ENCODE data around the gene ADGRG4. TPM values are rescaled to one million over a fixed set of nuclear protein-coding genes. Genes with fewer than 3 reads are reported as not detected.
A peak's percentile ranks its signal among the peaks of the same experiment; 100 is the strongest.

The ADGRG4 gene
- total and polyA plus RNA-seq, 5 donors from 2014 or later = not detected

- ATAC-seq (ENCODE audit: low read depth in 2 of 2) = no peak
- no peaks in the 10 kb centered on the region for H3K4me1 ChIP-seq (ENCODE audit: control insufficient read depth, insufficient read depth, low read length, poor library complexity, severe bottlenecking)
- Mint-ChIP-seq H3K36me3 (no peaks in the 10 kb centered on the region), H3K27me3 (peaks cover 13% of the 10 kb centered on the region), H3K4me3 (no peak overlapping the region), H3K27ac (no peak overlapping the region), H3K4me1 (no peaks in the 10 kb centered on the region), H3K9me3 (peaks cover 0 to 2% (median 0%) of the 10 kb centered on the region in 7 donors)
- H3K36me3 ChIP-seq (ENCODE audit: control insufficient read depth, insufficient read depth, low read length) = no peaks in the 10 kb centered on the region
- no peaks in the 10 kb centered on the region for H3K9me3 ChIP-seq (ENCODE audit: control insufficient read depth in 2 of 2, low read length in 2 of 2)
- no peak overlapping the region for H3K4me3 ChIP-seq (ENCODE audit: low read depth, low read length)
- H3K27ac ChIP-seq (ENCODE audit: insufficient read depth, low read length, poor library complexity, severe bottlenecking) = no peak overlapping the region
- DNase-seq = no peak
- H3K27me3 ChIP-seq (ENCODE audit: control insufficient read depth, insufficient read depth, low read length) = no peaks in the 10 kb centered on the region
Observed at GRCh38 chrX:136395271-136395670, 94.5 kb downstream of the ADGRG4 start.

GRCh38 chrX:136397001-136397400, 96.2 kb downstream of the ADGRG4 start:
- H3K4me3 ChIP-seq (ENCODE audit: low read depth, low read length) = no peak overlapping the region
- DNase-seq = peak in 1 of 3 donors; percentile 2

GRCh38 chrX:136405126-136405525, 104.4 kb downstream of the ADGRG4 start:
- no peak overlapping the region for H3K27ac ChIP-seq (ENCODE audit: insufficient read depth, low read length, poor library complexity, severe bottlenecking)
- no peak for DNase-seq
- H3K27ac Mint-ChIP-seq = no peak overlapping the region
- no peaks in the 10 kb centered on the region for H3K9me3 ChIP-seq (ENCODE audit: control insufficient read depth in 2 of 2, low read length in 2 of 2)
- H3K4me3 ChIP-seq (ENCODE audit: low read depth, low read length) = no peak overlapping the region
- H3K36me3 Mint-ChIP-seq = no peaks in the 10 kb centered on the region
- peaks cover 2% of the 10 kb centered on the region for H3K27me3 ChIP-seq (ENCODE audit: control insufficient read depth, insufficient read depth, low read length)
- ATAC-seq (ENCODE audit: low read depth in 2 of 2) = no peak
- H3K27me3 Mint-ChIP-seq = no peaks in the 10 kb centered on the region
- no peaks in the 10 kb centered on the region for H3K36me3 ChIP-seq (ENCODE audit: control insufficient read depth, insufficient read depth, low read length)
- no peaks in the 10 kb centered on the region for H3K4me1 Mint-ChIP-seq
- no peaks in the 10 kb centered on the region for H3K4me1 ChIP-seq (ENCODE audit: control insufficient read depth, insufficient read depth, low read length, poor library complexity, severe bottlenecking)
- no peak overlapping the region for H3K4me3 Mint-ChIP-seq
- H3K9me3 Mint-ChIP-seq = peaks cover 0 to 3% (median 0%) of the 10 kb centered on the region in 7 donors

More at GRCh38 chrX:136397001-136397400, 96.2 kb downstream of the ADGRG4 start:
- no peaks in the 10 kb centered on the region for H3K36me3 Mint-ChIP-seq
- no peaks in the 10 kb centered on the region for H3K4me1 ChIP-seq (ENCODE audit: control insufficient read depth, insufficient read depth, low read length, poor library complexity, severe bottlenecking)
- peaks cover 4% of the 10 kb centered on the region for H3K27me3 Mint-ChIP-seq
- H3K27me3 ChIP-seq (ENCODE audit: control insufficient read depth, insufficient read depth, low read length) = no peaks in the 10 kb centered on the region
- no peaks in the 10 kb centered on the region for H3K4me1 Mint-ChIP-seq
- no peak overlapping the region for H3K4me3 Mint-ChIP-seq
- H3K36me3 ChIP-seq (ENCODE audit: control insufficient read depth, insufficient read depth, low read length) = no peaks in the 10 kb centered on the region
- no peak overlapping the region for H3K27ac ChIP-seq (ENCODE audit: insufficient read depth, low read length, poor library complexity, severe bottlenecking)
- H3K9me3 Mint-ChIP-seq = peaks cover 0 to 4% (median 0%) of the 10 kb centered on the region in 7 donors
- ATAC-seq (ENCODE audit: low read depth in 2 of 2) = no peak
- no peaks in the 10 kb centered on the region for H3K9me3 ChIP-seq (ENCODE audit: control insufficient read depth in 2 of 2, low read length in 2 of 2)
- no peak overlapping the region for H3K27ac Mint-ChIP-seq

DNA sequence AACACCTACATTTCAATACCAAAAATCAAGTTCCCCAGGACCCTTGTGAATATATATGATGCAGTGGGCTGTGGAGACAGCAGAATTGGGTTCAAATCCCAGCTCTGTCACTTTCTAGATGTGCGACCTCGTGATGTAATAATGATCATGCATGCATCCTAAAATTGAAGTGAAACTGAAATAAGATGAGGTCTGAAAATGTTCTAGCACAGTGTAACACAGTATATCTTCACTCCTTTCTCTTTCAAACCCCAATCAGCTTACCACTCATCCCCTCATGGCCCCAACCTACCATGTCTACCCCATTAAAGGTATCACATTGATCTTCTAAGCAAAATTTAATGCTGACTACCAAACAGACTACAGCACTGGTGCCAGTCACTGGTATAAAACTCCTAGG, 117.0 kb downstream of the ADGRG4 start:
- Histone ChIP-seq H3K4me3 (ENCODE audit: low read depth, low read length) (no peak overlapping the region), H3K27ac (ENCODE audit: insufficient read depth, low read length, poor library complexity, severe bottlenecking) (no peak overlapping the region), H3K36me3 (ENCODE audit: control insufficient read depth, insufficient read depth, low read length) (no peaks in the 10 kb centered on the region), H3K4me1 (ENCODE audit: control insufficient read depth, insufficient read depth, low read length, poor library complexity, severe bottlenecking) (no peaks in the 10 kb centered on the region), H3K27me3 (ENCODE audit: control insufficient read depth, insufficient read depth, low read length) (no peaks in the 10 kb centered on the region), H3K9me3 (ENCODE audit: control insufficient read depth in 2 of 2, low read length in 2 of 2) (no peaks in the 10 kb centered on the region)
- Mint-ChIP-seq H3K9me3 (peaks cover 0 to 10% (median 0%) of the 10 kb centered on the region in 7 donors), H3K4me3 (no peak overlapping the region), H3K27ac (no peak overlapping the region), H3K27me3 (peaks cover 25% of the 10 kb centered on the region), H3K36me3 (no peaks in the 10 kb centered on the region), H3K4me1 (no peaks in the 10 kb centered on the region)
- no peak for DNase-seq
- no peak for ATAC-seq (ENCODE audit: low read depth in 2 of 2)

DNA sequence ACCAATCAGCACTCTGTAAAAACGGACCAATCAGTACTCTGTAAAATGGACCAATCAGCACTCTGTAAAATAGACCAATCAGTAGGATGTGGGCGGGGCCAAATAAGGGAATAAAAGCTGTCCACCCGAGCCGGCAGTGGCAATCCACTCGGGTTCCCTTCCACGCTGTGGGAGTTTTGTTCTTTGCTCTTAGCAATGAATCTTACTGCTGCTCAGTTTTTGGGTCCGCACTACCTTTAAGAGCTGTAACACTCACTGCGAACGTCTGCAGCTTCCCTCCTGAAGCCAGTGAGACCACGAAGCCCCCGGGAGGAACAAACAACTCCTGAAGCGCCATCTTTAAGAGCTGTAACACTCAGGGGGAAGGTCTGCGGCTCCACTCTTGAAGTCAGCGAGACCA, 120.6 kb downstream of the ADGRG4 start:
- Histone ChIP-seq H3K4me1 (ENCODE audit: control insufficient read depth, insufficient read depth, low read length, poor library complexity, severe bottlenecking) (no peaks in the 10 kb centered on the region), H3K27me3 (ENCODE audit: control insufficient read depth, insufficient read depth, low read length) (no peaks in the 10 kb centered on the region), H3K4me3 (ENCODE audit: low read depth, low read length) (no peak overlapping the region), H3K27ac (ENCODE audit: insufficient read depth, low read length, poor library complexity, severe bottlenecking) (no peak overlapping the region), H3K9me3 (ENCODE audit: control insufficient read depth in 2 of 2, low read length in 2 of 2) (no peaks in the 10 kb centered on the region), H3K36me3 (ENCODE audit: control insufficient read depth, insufficient read depth, low read length) (no peaks in the 10 kb centered on the region)
- no peaks in the 10 kb centered on the region for H3K36me3 Mint-ChIP-seq
- DNase-seq = no peak
- H3K4me3 Mint-ChIP-seq = no peak overlapping the region
- H3K27ac Mint-ChIP-seq = no peak overlapping the region
- H3K4me1 Mint-ChIP-seq = no peaks in the 10 kb centered on the region
- ATAC-seq (ENCODE audit: low read depth in 2 of 2) = no peak
- H3K27me3 Mint-ChIP-seq = peaks cover 22% of the 10 kb centered on the region
- peaks cover 0 to 10% (median 0%) of the 10 kb centered on the region in 7 donors for H3K9me3 Mint-ChIP-seq

GRCh38 chrX:136423724-136424123, 123.0 kb downstream of the ADGRG4 start:
- Mint-ChIP-seq H3K27ac (no peak overlapping the region), H3K27me3 (peaks cover 11% of the 10 kb centered on the region), H3K9me3 (peaks cover 0 to 10% (median 0%) of the 10 kb centered on the region in 7 donors), H3K36me3 (no peaks in the 10 kb centered on the region), H3K4me1 (no peaks in the 10 kb centered on the region), H3K4me3 (no peak overlapping the region)
- H3K36me3 ChIP-seq (ENCODE audit: control insufficient read depth, insufficient read depth, low read length) = no peaks in the 10 kb centered on the region
- no peaks in the 10 kb centered on the region for H3K9me3 ChIP-seq (ENCODE audit: control insufficient read depth in 2 of 2, low read length in 2 of 2)
- no peak overlapping the region for H3K27ac ChIP-seq (ENCODE audit: insufficient read depth, low read length, poor library complexity, severe bottlenecking)
- ATAC-seq (ENCODE audit: low read depth in 2 of 2) = no peak
- no peak overlapping the region for H3K4me3 ChIP-seq (ENCODE audit: low read depth, low read length)
- H3K27me3 ChIP-seq (ENCODE audit: control insufficient read depth, insufficient read depth, low read length) = no peaks in the 10 kb centered on the region
- DNase-seq = no peak
- no peaks in the 10 kb centered on the region for H3K4me1 ChIP-seq (ENCODE audit: control insufficient read depth, insufficient read depth, low read length, poor library complexity, severe bottlenecking)

- Histone ChIP-seq H3K36me3 (ENCODE audit: control insufficient read depth, insufficient read depth, low read length) (no peaks in the 10 kb centered on the region), H3K4me3 (ENCODE audit: low read depth, low read length) (no peak overlapping the region), H3K27ac (ENCODE audit: insufficient read depth, low read length, poor library complexity, severe bottlenecking) (no peak overlapping the region), H3K4me1 (ENCODE audit: control insufficient read depth, insufficient read depth, low read length, poor library complexity, severe bottlenecking) (no peaks in the 10 kb centered on the region), H3K27me3 (ENCODE audit: control insufficient read depth, insufficient read depth, low read length) (no peaks in the 10 kb centered on the region), H3K9me3 (ENCODE audit: control insufficient read depth in 2 of 2, low read length in 2 of 2) (no peaks in the 10 kb centered on the region)
- no peaks in the 10 kb centered on the region for H3K4me1 Mint-ChIP-seq
- H3K36me3 Mint-ChIP-seq = no peaks in the 10 kb centered on the region
- no peaks in the 10 kb centered on the region for H3K27me3 Mint-ChIP-seq
- ATAC-seq (ENCODE audit: low read depth in 2 of 2) = no peak
- H3K9me3 Mint-ChIP-seq = peaks cover 0 to 2% (median 0%) of the 10 kb centered on the region in 7 donors
- no peak overlapping the region for H3K27ac Mint-ChIP-seq
- H3K4me3 Mint-ChIP-seq = no peak overlapping the region
- DNase-seq = no peak
Observed at GRCh38 chrX:136425996-136426395, 125.2 kb downstream of the ADGRG4 start.

GRCh38 chrX:136431625-136432024, 130.9 kb downstream of the ADGRG4 start:
- no peak for DNase-seq
- Histone ChIP-seq H3K36me3 (ENCODE audit: control insufficient read depth, insufficient read depth, low read length) (no peaks in the 10 kb centered on the region), H3K4me3 (ENCODE audit: low read depth, low read length) (no peak overlapping the region), H3K27ac (ENCODE audit: insufficient read depth, low read length, poor library complexity, severe bottlenecking) (no peak overlapping the region), H3K4me1 (ENCODE audit: control insufficient read depth, insufficient read depth, low read length, poor library complexity, severe bottlenecking) (no peaks in the 10 kb centered on the region), H3K27me3 (ENCODE audit: control insufficient read depth, insufficient read depth, low read length) (no peaks in the 10 kb centered on the region), H3K9me3 (ENCODE audit: control insufficient read depth in 2 of 2, low read length in 2 of 2) (no peaks in the 10 kb centered on the region)
- no peak overlapping the region for H3K27ac Mint-ChIP-seq
- no peak overlapping the region for H3K4me3 Mint-ChIP-seq
- no peak for ATAC-seq (ENCODE audit: low read depth in 2 of 2)
- H3K36me3 Mint-ChIP-seq = no peaks in the 10 kb centered on the region
- no peaks in the 10 kb centered on the region for H3K9me3 Mint-ChIP-seq
- H3K27me3 Mint-ChIP-seq = no peaks in the 10 kb centered on the region
- H3K4me1 Mint-ChIP-seq = no peaks in the 10 kb centered on the region
